Endothelial cell of umbilical vein (primary cell): ENCODE measurements around the gene APOC4.

Source experiments
- CTCF ChIP-seq, 2 donors: IDR thresholded peaks; 1 replicate in 1 of 2; 2 replicates in 1 of 2; pipeline ENCODE4 v1.5.1; 2011; ENCODE audit warnings: low read length in 2 of 2, mild to moderate bottlenecking in 2 of 2, moderate library complexity in 2 of 2, control low read depth in 1 of 2, inconsistent platforms in 1 of 2, low read depth in 1 of 2; ENCODE audit not compliant: insufficient read depth in 1 of 2; ENCODE audit errors: extremely low read depth in 1 of 2
- EZH2 ChIP-seq: IDR thresholded peaks from 2 replicates; pipeline ENCODE4 v1.6.1; 2012; ENCODE audit warnings: borderline replicate concordance, low read depth, mild to moderate bottlenecking, moderate library complexity, low read length, inconsistent platforms; ENCODE audit not compliant: severe bottlenecking
- GATA2 ChIP-seq: IDR thresholded peaks from 2 replicates; pipeline ENCODE4 v1.7.0; 2011; ENCODE audit warnings: low read depth, mild to moderate bottlenecking, moderate library complexity, mixed read lengths, low read length; ENCODE audit not compliant: insufficient read length, insufficient read depth
- MAX ChIP-seq: IDR thresholded peaks from 2 replicates; pipeline ENCODE4 v1.6.1; 2011; ENCODE audit not compliant: insufficient read depth, insufficient read length
- MYC ChIP-seq: IDR thresholded peaks from one replicate; pipeline ENCODE4 v1.6.1; 2011; ENCODE audit warnings: mild to moderate bottlenecking, low read depth, low read length
- POLR2A ChIP-seq: IDR thresholded peaks from 2 replicates; pipeline ENCODE4 v1.6.1; 2012; ENCODE audit warnings: low read depth, mild to moderate bottlenecking, control low read depth, low read length
- POLR2AphosphoS5 ChIP-seq: IDR thresholded peaks from 2 replicates; pipeline ENCODE4 v1.6.1; 2012; ENCODE audit warnings: low read depth, mild to moderate bottlenecking, control low read depth, low read length, moderate library complexity; ENCODE audit not compliant: insufficient read depth

DNA sequence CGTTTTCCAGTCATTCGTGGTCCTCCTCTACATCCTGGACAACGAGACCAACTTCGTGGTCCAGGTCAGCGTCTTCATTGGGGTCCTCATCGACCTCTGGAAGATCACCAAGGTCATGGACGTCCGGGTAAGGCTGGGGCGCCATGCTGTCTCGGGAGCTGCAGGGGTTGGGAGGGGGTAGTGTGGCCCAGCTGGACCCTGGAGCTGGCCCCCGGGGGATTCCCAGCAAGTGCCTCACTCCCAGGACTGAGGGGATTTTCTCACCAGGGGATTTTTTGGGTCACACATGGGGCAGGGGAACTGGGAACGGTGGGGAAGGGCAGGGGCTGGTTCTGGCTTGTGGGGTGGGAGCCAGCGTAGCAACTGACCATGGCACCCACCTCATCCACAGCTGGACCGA, 48.4 kb downstream of the APOC4 start:
- TF ChIP-seq CTCF (IDR thresholded peaks at IDR 0.05; ENCODE audit: extremely low read depth in 1 of 2, insufficient read depth in 1 of 2, low read depth in 1 of 2, low read length in 2 of 2) (no peak), POLR2A (no peak), MAX (no peak), EZH2 (no peak), POLR2AphosphoS5 (no peak), MYC (no peak), GATA2 (no peak)
